GM18505 (cell line): ENCODE data around the gene DCPS.
"Not testable (repeated sequence)": the region's sequence is repeated elsewhere in the genome, so short reads cannot be mapped to it uniquely, and the experiment has no call there.

ENCODE experiments used
- ATAC-seq: cut with Tn5 transposase; IDR thresholded peaks from one replicate; pipeline ENCODE4 v1.9.1; 2021; ENCODE audit not compliant: unreplicated experiment
- POLR2A ChIP-seq: IDR thresholded peaks from 4 replicates; pipeline ENCODE4 v1.6.1; 2011; ENCODE audit warnings: borderline replicate concordance; ENCODE audit not compliant: insufficient read depth, insufficient read length; ENCODE audit errors: extremely low read depth

The DCPS gene, protein sequence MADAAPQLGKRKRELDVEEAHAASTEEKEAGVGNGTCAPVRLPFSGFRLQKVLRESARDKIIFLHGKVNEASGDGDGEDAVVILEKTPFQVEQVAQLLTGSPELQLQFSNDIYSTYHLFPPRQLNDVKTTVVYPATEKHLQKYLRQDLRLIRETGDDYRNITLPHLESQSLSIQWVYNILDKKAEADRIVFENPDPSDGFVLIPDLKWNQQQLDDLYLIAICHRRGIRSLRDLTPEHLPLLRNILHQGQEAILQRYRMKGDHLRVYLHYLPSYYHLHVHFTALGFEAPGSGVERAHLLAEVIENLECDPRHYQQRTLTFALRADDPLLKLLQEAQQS

DNA sequence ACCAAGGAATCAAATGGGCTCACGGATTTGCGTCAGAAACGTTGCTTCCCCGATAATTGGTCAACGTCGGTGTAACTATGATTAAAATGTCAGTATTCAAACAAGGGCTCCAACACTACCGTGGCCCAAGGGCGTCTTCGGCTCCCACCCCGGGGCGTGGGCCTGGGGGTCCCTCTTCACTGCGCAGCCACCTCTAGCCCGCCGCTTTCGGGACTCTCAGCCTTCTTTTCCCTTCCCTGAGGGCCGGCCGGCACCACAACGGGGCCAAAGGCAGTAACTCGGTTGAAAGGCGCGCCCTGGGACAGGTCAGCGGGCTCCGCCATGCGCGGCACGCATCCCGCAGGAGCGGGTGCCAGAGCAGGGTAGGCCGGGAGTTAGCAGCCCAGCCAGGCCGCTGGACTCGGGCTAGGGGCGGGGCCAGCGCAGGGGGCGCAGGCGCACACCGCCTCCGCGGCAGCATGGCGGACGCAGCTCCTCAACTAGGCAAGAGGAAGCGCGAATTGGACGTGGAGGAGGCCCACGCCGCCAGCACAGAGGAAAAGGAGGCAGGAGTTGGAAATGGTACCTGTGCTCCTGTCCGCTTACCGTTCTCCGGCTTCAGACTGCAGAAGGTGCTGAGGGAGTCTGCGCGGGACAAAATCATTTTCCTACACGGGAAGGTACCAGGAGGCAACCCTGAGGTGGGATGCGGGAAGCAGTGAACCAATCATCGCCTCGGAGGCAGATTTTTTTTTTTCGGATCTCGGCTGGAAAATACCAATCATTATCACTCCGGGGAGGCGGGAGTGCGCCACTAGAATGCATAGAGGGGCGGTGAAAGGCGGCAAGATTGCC, at the start of gene DCPS:
Gene DCPS, plus strand, starts transcription at position 438 of the 834 bp plus-strand sequence. Its CDS starts 21 bp downstream, at position 459.
- ATAC-seq, result peak; percentile 93

DNA sequence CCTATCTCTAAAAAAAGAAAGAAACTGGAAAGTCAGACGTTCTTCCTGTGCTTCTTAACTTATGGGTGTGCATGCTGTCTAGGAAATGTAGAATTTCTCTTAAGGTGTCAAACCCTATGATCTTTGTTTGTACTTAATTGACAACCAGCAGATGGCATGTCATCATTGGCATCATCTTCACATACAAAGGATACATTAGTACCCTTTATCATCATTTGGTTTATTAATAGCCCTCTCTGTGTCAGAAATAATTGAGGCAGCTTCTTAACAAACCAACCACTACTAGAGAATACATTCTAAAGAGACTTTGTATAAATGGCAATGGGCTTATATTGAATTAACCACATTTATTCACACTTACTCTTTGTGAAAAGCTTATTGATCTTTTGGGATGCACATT, 49.0 kb upstream of the DCPS start:
- no peak for ATAC-seq

More for the DNA sequence above, at the start of gene DCPS:
- TF ChIP-seq POLR2A, result peak; percentile 98

DNA sequence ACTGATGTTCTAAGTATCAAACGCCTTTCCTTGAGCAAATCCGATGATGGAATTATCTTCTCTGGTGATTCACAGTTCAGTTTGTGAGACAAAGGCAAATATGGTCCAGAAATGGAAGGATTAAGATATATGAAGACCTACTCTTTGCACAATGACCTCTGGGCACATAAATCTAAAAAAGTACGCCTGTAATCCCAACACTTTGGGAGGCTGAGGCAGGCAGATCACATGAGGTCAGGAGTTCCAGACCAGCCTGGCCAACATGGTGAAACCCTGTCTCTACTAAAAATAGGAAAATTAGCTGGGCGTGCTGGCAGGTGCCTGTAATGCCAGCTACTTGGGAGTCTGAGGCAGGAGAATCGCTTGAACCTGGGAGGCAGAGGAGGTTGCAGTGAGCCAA, 48.4 kb upstream of the DCPS start:
- ATAC-seq, result not testable (repeated sequence)

More for the DNA sequence above, 49.0 kb upstream of the DCPS start:
- no peak for TF ChIP-seq POLR2A

DNA sequence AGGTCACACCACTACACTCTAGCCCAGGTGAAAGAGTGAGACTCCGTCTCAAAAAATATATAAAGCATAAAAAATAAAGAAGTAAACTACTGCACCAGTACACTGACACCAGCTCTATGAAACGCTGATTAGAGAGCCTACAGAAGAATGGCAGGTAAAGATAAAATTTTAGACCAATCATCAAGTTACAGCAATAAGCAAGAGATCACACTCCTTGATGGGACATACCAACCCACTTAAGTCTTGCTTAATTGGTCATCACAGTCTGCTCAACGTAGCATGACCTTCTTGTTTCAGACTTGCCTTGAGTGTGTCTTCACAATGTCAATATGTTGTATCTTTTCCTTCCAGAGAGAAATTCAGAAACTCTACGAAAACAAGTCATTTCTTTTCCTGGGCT, 47.6 kb upstream of the DCPS start:
- ATAC-seq, result no peak
- no peak for TF ChIP-seq POLR2A

DNA sequence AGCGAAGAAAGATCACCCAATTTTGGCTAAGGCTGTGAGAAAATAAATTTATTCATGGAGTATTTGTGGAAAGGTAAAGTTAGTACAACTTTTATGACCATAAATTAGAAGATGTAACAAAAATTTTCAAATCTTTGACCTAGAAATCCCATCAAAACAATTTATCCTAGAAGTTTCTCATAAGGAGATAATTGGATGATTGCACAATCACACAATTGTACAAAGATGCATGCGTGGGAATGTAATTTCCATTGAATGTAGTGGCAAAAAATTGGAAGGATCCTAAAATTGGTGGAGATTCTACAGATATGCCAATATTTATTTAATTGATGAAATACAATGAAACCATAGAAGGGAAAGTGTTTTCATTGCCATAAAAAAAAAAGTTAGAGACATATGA, 46.7 kb upstream of the DCPS start:
- no peak for ATAC-seq
- no peak for TF ChIP-seq POLR2A

DNA sequence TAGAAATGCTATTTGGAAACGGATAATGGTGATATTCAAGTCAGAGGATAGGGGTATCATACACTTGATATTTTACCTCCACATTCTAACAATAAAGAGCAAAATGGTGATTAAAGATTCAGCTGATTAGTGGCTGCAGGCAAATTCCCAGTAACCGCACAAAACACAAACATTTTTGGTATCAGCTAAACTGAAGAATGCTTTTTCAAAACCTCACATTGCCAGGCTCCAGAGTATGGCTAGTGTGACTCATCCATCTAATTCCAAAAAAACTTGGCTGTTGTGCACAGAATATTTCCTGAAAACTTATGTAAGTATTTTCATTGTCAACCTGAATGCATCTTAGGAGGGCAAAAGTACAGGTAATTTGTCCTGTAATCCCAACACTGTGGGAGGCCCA, 46.1 kb upstream of the DCPS start:
- no peak for ATAC-seq
- no peak for TF ChIP-seq POLR2A

DNA sequence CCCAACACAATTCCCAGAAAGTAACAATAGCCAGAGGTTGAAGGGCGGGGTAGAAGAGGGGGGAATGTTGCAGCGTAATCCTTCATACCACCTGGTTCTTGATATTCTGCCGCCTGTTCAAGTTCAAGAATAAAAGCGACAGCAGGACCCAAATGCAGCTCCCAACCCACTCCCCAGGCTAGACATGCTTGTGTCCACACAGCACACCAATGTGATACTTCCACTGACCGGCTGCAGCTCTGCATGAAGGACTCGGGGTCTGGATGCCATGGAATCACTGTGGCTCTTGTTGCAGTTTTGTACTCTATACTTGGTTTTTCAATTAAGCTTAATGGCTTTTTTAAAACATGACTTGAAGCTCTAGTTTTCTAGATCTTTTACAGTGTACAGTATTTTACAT, 41.6 kb upstream of the DCPS start:
- peak; percentile 33 for TF ChIP-seq POLR2A
- ATAC-seq, result no peak

DNA sequence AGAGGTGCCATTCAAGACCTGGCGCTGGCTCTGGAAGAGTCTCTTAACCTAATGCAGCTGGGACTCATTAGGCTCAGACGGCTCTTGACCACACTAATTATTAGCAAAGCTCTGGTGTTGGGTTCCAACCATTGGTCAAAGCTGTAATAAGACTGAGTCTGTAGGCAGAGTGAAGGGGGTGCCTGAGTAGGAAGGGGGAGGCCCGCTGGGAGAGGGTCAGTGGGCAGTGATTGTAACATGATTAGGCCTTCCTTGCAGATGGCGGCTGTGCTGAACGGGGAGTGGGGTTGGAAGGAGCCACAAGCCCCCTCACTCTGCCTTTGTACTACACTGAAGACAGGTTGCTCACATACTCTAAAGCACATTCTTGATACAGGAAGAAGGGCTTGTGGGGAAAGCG, 40.4 kb upstream of the DCPS start:
- peak; percentile 14 for TF ChIP-seq POLR2A
- ATAC-seq, result no peak

DNA sequence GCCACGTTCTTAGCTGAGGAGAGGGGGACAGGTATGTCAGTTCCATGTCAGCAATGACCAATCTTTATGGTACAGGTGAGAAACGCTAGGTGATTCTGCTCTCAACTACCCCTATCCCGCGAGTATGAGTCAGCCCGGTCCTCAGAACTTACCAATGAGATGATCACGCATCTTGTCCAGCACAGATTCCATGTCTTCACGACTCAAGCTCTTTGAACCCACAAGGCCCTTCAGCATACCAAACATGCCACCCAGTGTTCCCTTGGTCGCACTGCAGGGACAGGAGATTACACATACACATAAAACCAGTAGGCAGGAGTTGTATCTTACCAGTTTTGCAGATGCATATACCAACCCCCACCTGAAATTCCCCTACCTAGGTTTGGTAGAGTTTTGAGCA, 38.0 kb upstream of the DCPS start:
- TF ChIP-seq POLR2A, result peak; percentile 36
- ATAC-seq, result no peak

DNA sequence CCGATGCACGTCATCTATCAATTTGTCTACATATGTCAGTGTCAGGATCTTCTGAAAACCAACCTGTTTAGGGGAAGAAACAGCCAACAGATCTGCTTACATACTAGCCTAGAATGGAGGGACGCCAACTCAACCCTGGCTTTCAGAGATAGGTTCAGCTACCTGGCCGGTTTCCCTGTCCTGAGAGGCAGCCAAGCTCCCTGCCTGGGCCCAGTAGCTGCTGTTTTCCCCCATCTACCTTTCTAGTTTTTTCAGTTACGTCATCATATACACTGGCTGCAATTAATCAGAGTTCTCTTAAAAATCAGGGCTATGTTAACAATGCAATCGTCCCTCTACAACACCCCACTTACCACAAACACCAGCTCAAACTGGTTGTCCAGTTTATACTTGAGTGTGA, 36.2 kb upstream of the DCPS start:
- no peak for ATAC-seq
- no peak for TF ChIP-seq POLR2A

DNA sequence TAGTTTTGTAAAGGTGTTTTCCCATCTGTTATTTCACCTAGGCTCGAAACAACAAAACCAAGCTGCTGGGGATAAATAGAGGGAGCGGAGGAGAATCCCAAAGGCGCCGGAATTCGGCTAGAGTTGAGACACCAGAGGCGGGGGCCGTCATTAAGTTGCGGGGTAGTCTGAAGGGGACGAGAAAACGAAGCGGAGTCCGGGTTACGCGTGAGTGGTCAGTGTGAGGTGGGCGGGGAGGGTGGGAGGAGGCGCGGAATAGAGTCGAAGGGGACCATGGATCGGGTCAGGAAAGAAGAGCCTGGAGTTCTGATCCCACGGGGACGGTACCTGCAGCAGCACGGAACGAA, 35.5 kb upstream of the DCPS start:
- peak; percentile 2 for ATAC-seq
- no peak for TF ChIP-seq POLR2A

DNA sequence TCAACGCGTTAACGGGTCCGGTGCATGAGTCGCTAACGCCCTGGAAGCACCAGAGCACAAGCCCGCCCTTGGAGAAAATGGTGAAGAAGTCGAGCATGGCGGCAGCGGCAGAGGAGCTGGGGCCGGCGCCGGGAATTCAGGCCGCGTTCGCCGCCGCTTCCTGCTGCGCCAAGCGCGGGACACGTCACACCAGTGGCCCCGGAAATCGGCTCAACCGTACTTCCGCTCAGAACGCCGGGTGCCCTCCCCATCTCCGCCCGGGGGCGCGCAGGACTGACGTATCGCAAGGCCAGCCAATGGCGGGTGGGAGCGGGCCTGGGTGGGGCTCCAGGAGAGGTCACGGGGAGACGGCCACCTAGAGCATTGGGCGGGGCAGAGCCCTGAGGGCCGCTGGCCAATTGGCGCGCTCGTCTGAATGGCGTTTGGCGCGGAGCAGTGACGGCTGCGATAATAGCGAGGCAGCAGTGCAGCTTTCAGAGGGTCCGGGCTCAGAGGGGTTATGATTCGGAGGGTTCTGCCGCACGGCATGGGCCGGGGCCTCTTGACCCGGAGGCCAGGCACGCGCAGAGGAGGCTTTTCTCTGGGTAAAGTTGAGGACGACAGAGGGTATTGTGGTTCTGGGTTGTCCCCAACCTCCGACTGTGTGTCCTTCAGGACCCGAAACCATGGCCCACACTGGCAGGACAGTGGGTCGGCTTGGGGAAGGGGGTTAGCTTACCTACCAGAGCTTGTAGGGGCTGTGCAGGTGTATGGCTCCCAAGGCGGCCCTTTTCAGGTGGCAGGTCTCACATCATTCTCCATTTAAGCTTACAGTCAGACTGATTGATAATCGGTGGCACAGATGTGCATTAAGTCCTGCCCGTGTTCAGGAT, 34.9 kb upstream of the DCPS start, which contains the start of the genes FOXRED1 and SRPRA:
Gene FOXRED1, plus strand, starts transcription at position 447 of the 872 bp plus-strand sequence. Its CDS starts 53 bp downstream, at position 500.
Gene SRPRA, minus strand, starts transcription at position 188 of the 872 bp plus-strand sequence. Its CDS starts 91 bp downstream, at position 97.
- ATAC-seq, result peak; percentile 99
- TF ChIP-seq POLR2A, result peak; percentile 92

DNA sequence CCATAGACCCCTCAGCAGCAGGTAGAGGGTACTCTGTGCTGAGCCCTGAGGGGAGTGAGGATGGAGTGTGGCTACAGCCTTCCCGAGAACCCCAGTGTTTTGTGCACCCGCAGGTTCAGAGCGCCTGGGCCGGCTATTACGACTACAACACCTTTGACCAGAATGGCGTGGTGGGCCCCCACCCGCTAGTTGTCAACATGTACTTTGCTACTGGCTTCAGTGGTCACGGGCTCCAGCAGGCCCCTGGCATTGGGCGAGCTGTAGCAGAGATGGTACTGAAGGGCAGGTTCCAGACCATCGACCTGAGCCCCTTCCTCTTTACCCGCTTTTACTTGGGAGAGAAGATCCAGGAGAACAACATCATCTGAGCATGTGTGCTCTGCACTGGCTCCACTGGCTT, 26.5 kb upstream of the DCPS start:
- ATAC-seq, result no peak
- no peak for TF ChIP-seq POLR2A
